HepG2 (cell line): ENCODE results near the gene ZFP3. TPM values are rescaled to one million over a fixed set of nuclear protein-coding genes. Genes with fewer than 3 reads are reported as not detected.
A peak's percentile ranks its signal among the peaks of the same experiment; 100 is the strongest.

Experiments
- CHD4 ChIP-seq: fragments of 200-600 bp; sonication (generic); IDR thresholded peaks from 2 replicates; pipeline ENCODE4 v1.7.0; 2017; ENCODE audit warnings: mild to moderate bottlenecking, low read length, borderline replicate concordance
- DNMT3B ChIP-seq: conservative IDR thresholded peaks from 2 replicates; pipeline ENCODE4 v1.6.1; 2016; ENCODE audit warnings: missing biosample characterization, control low read depth
- FLYWCH1 ChIP-seq: sonication (generic); formaldehyde crosslinking; IDR thresholded peaks from 2 replicates; pipeline ENCODE4 v1.8.1; 2023; ENCODE audit warnings: mild to moderate bottlenecking, missing genetic modification reagents
- FOSL1 ChIP-seq: sonication (generic); formaldehyde crosslinking; IDR thresholded peaks from 2 replicates; pipeline ENCODE4 v1.9.0; 2021; ENCODE audit warnings: missing genetic modification reagents, borderline replicate concordance
- FOXA1 ChIP-seq, 2 experiments: fragments of 450-650 bp in 1 of 2; sonication (generic) in 1 of 2; formaldehyde crosslinking in 1 of 2; IDR thresholded peaks; 2 replicates each; pipeline versions ENCODE4 v1.4.0 to v1.6.1; 2016 to 2020; ENCODE audit warnings: missing genetic modification reagents in 1 of 2
- HNF1B ChIP-seq: sonication (generic); formaldehyde crosslinking; IDR thresholded peaks from 2 replicates; pipeline ENCODE4 v1.5.1; 2020; ENCODE audit warnings: mild to moderate bottlenecking, moderate library complexity, missing genetic modification reagents
- KLF9 ChIP-seq: IDR thresholded peaks from 2 replicates; pipeline ENCODE4 v1.6.1; 2016; ENCODE audit warnings: low read depth
- PPARG ChIP-seq: conservative IDR thresholded peaks from 2 replicates; pipeline ENCODE4 v1.6.1; 2016; ENCODE audit warnings: missing biosample characterization, missing genetic modification reagents
- SNRNP70 ChIP-seq: fragments of 200-400 bp; formaldehyde crosslinking; IDR thresholded peaks from 2 replicates; pipeline ENCODE4 v1.6.1; 2017; ENCODE audit warnings: mild to moderate bottlenecking, low read depth, low read length, moderate library complexity
- TEAD2 ChIP-seq: sonication (generic); formaldehyde crosslinking; IDR thresholded peaks from 2 replicates; pipeline ENCODE4 v1.9.0; 2021; ENCODE audit warnings: missing genetic modification reagents
- TFDP2 ChIP-seq: sonication (generic); formaldehyde crosslinking; IDR thresholded peaks from 2 replicates; pipeline ENCODE4 v1.4.0; 2020; ENCODE audit warnings: missing genetic modification reagents
- ZBTB37 ChIP-seq: sonication (generic); formaldehyde crosslinking; IDR thresholded peaks from 2 replicates; pipeline ENCODE4 v1.4.0; 2020; ENCODE audit warnings: mild to moderate bottlenecking, missing genetic modification reagents
- ZNF224 ChIP-seq: sonication (generic); formaldehyde crosslinking; IDR thresholded peaks from 2 replicates; pipeline ENCODE4 v1.5.0; 2020; ENCODE audit warnings: mild to moderate bottlenecking, missing genetic modification reagents
- ZNF24 ChIP-seq: fragments of 450-650 bp; IDR thresholded peaks from 2 replicates; pipeline ENCODE4 v1.6.1; 2017; ENCODE audit warnings: antibody characterized with exemption, mild to moderate bottlenecking
- ZNF318 ChIP-seq: sonication (generic); formaldehyde crosslinking; IDR thresholded peaks from 2 replicates; pipeline ENCODE4 v1.4.0; 2020; ENCODE audit warnings: mild to moderate bottlenecking, missing genetic modification reagents
- ZNF446 ChIP-seq: sonication (generic); formaldehyde crosslinking; IDR thresholded peaks from 2 replicates; pipeline ENCODE4 v1.5.0; 2020; ENCODE audit warnings: mild to moderate bottlenecking, missing genetic modification reagents
- ZNF501 ChIP-seq: sonication (generic); formaldehyde crosslinking; IDR thresholded peaks from 2 replicates; pipeline ENCODE4 v1.5.1; 2020; ENCODE audit warnings: mild to moderate bottlenecking, moderate library complexity, missing genetic modification reagents
- polyA plus RNA-seq, 8 experiments: library from polyadenylated mRNA; depleted of rRNA in 3 of 8; stranded (reverse) in 7 of 8; unstranded in 1 of 8; fragments of >200 nt; fragmentation: Illumina TruSeq in 4 of 8; extraction: Trizol in 4 of 8; gene quantifications; 2 replicates each; pipeline versions ENCODE4 v1.2.1 to v1.2.3, GENCODE V29; 2011 to 2016; ENCODE audit warnings: low read depth in 4 of 8, missing spikeins in 1 of 8, mixed read lengths in 1 of 8; ENCODE audit not compliant: insufficient read depth in 1 of 8
- total RNA-seq, 5 experiments: library from RNA; depleted of rRNA; stranded (reverse); fragments of >200 nt; fragmentation: Illumina TruSeq; extraction: Trizol; gene quantifications; 2 replicates each; pipeline ENCODE4 v1.2.3, GENCODE V29; 2016; ENCODE audit warnings: low read depth in 1 of 5

ZFP3 gene
- total and polyA plus RNA-seq, 2 of the 13 experiments (the other 11 are each of a cell fraction or from before 2014, with no cell fraction given), result not detected

- no peak for TF ChIP-seq ZNF318 (CRISPR knock-in tag)
- peak; percentile 97 for TF ChIP-seq HNF1B (CRISPR knock-in tag)
- no peak for TF ChIP-seq SNRNP70
- TF ChIP-seq KLF9 (CRISPR knock-in tag), result no peak
- no peak; the same call in 1 of the 2 replicates for TF ChIP-seq FOSL1
- TF ChIP-seq DNMT3B (CRISPR knock-in tag), result no peak
- TF ChIP-seq ZNF24, result no peak
- TF ChIP-seq ZNF224 (CRISPR knock-in tag), result 0 out of 2 replicates have a peak, but pooled peaks have one; percentile 22
- 0 out of 2 replicates have a peak, but pooled peaks have one; percentile 13 for TF ChIP-seq PPARG (CRISPR knock-in tag)
- no peak for TF ChIP-seq CHD4
- no peak for TF ChIP-seq FLYWCH1 (CRISPR knock-in tag)
- no peak for TF ChIP-seq ZNF446
- no peak for TF ChIP-seq FOXA1 (IDR thresholded peaks at IDR 0.05)
- TF ChIP-seq FOXA1 (CRISPR knock-in tag; IDR thresholded peaks at IDR 0.05), result 0 out of 2 replicates have a peak, but pooled peaks have one; percentile 14
- TF ChIP-seq ZNF501 (CRISPR knock-in tag), result peak; percentile 93
- peak; percentile 97 for TF ChIP-seq TFDP2 (CRISPR knock-in tag)
- TF ChIP-seq ZBTB37 (CRISPR knock-in tag), result no peak
- TF ChIP-seq TEAD2, result no peak
Observed at GRCh38 chr17:5111402-5112204, 33.3 kb downstream of the ZFP3 start, which contains the start of gene ZNF232 (continued).
